GM23338 (cell line): ENCODE results near the gene PRR14L. TPM values are rescaled to one million over a fixed set of nuclear protein-coding genes. Genes with fewer than 3 reads are reported as not detected.
A peak's percentile ranks its signal among the peaks of the same experiment; 100 is the strongest.

Source experiments
- ATAC-seq: fragments of 200-7000 bp; cut with Tn5 transposase; 3 replicates; pipeline ENCODE4 v1.9.1; 2020
- DNase-seq: peaks from one replicate; pipeline ENCODE4 v3.0.0-alpha.2; 2015; ENCODE audit warnings: low spot score
- H2AFZ ChIP-seq: fragments of 200-600 bp; sonication (generic); 2 replicates; pipeline ENCODE4 v1.8.0; 2016; ENCODE audit warnings: antibody characterized with exemption, mild to moderate bottlenecking, moderate library complexity
- H3F3A ChIP-seq: fragments of 200-600 bp; sonication (generic); replicated peaks from 2 replicates; pipeline ENCODE4 v1.8.0; 2017; ENCODE audit warnings: antibody characterized with exemption, mixed run types, low read depth
- H3K27ac ChIP-seq: fragments of 200-600 bp; sonication (generic); 2 replicates; pipeline ENCODE4 v1.6.1; 2016; ENCODE audit warnings: low read depth
- H3K27me3 ChIP-seq: fragments of 200-600 bp; sonication (generic); 2 replicates; pipeline ENCODE4 v1.8.0; 2016; ENCODE audit warnings: mild to moderate bottlenecking, mixed run types, moderate library complexity; ENCODE audit not compliant: insufficient read depth
- H3K36me3 ChIP-seq: fragments of 200-600 bp; sonication (generic); 2 replicates; pipeline ENCODE4 v1.8.0; 2016; ENCODE audit warnings: mild to moderate bottlenecking; ENCODE audit not compliant: insufficient read depth
- H3K4me1 ChIP-seq: fragments of 200-600 bp; sonication (generic); 2 replicates; pipeline ENCODE4 v1.8.0; 2016; ENCODE audit warnings: mild to moderate bottlenecking, moderate library complexity; ENCODE audit not compliant: insufficient read depth
- H3K4me2 ChIP-seq: fragments of 200-600 bp; sonication (generic); 2 replicates; pipeline ENCODE4 v1.7.1; 2017; ENCODE audit warnings: mixed run types
- H3K4me3 ChIP-seq: fragments of 200-600 bp; sonication (generic); 2 replicates; pipeline ENCODE4 v1.6.1; 2016; ENCODE audit warnings: mixed run types
- H3K79me2 ChIP-seq: fragments of 200-600 bp; sonication (generic); replicated peaks from 2 replicates; pipeline ENCODE4 v1.8.0; 2017; ENCODE audit warnings: mild to moderate bottlenecking; ENCODE audit not compliant: insufficient read depth
- H3K9me2 ChIP-seq: fragments of 200-600 bp; sonication (generic); 2 replicates; pipeline ENCODE4 v1.8.0; 2017; ENCODE audit not compliant: insufficient read depth
- H4K20me1 ChIP-seq: fragments of 200-600 bp; sonication (generic); replicated peaks from 2 replicates; pipeline ENCODE4 v1.8.0; 2017; ENCODE audit warnings: mild to moderate bottlenecking; ENCODE audit not compliant: insufficient read depth
- H3K27ac Mint-ChIP-seq: 2 replicates; pipeline ENCODE4 v1.8.0; 2020; ENCODE audit warnings: inconsistent platforms, mild to moderate bottlenecking, moderate library complexity, mixed read lengths
- H3K27me3 Mint-ChIP-seq: 3 replicates; pipeline ENCODE4 v1.8.0; 2022; ENCODE audit warnings: low read depth, mild to moderate bottlenecking, moderate library complexity, mixed read lengths, inconsistent platforms; ENCODE audit not compliant: insufficient read depth, poor library complexity
- H3K36me3 Mint-ChIP-seq: 3 replicates; pipeline ENCODE4 v1.8.0; 2021; ENCODE audit warnings: low read depth, mild to moderate bottlenecking, inconsistent platforms, moderate library complexity, mixed read lengths
- H3K4me1 Mint-ChIP-seq: 3 replicates; pipeline ENCODE4 v1.8.0; 2020; ENCODE audit warnings: mild to moderate bottlenecking, inconsistent platforms, mixed read lengths
- H3K4me3 Mint-ChIP-seq: 3 replicates; pipeline ENCODE4 v1.8.0; 2021; ENCODE audit warnings: moderate library complexity, mild to moderate bottlenecking, inconsistent platforms, mixed read lengths
- H3K9me3 Mint-ChIP-seq: 3 replicates; pipeline ENCODE4 v1.8.0; 2020; ENCODE audit warnings: moderate library complexity, mild to moderate bottlenecking, inconsistent platforms, mixed read lengths
- CREB1 ChIP-seq: fragments of 250-450 bp; sonication (Bioruptor Pico); IDR thresholded peaks from 2 replicates; pipeline ENCODE4 v1.5.0; 2020; ENCODE audit warnings: low read depth, mild to moderate bottlenecking, moderate library complexity
- CTCF ChIP-seq, 2 experiments: fragments of 200-600 bp in 1 of 2; sonication (generic) in 1 of 2; conservative IDR thresholded peaks; 2 replicates each; pipeline versions ENCODE4 v1.5.1 to v1.6.1; 2016 to 2017; ENCODE audit warnings: antibody characterized with exemption in 2 of 2, low read depth in 2 of 2, mild to moderate bottlenecking in 2 of 2, moderate library complexity in 1 of 2
- EZH2 ChIP-seq: fragments of 200-600 bp; sonication (generic); IDR thresholded peaks from one replicate; pipeline ENCODE4 v1.8.0; 2017; ENCODE audit warnings: antibody characterized with exemption, mild to moderate bottlenecking, low read depth; ENCODE audit not compliant: unreplicated experiment
- EZH2phosphoT487 ChIP-seq: fragments of 200-600 bp; sonication (generic); IDR thresholded peaks from one replicate; pipeline ENCODE4 v1.8.1; 2018; ENCODE audit warnings: antibody characterized with exemption; ENCODE audit not compliant: unreplicated experiment
- JUNB ChIP-seq: IDR thresholded peaks from one replicate; pipeline ENCODE4 v1.6.1; 2016; ENCODE audit warnings: antibody characterized with exemption; ENCODE audit not compliant: unreplicated experiment
- NANOG ChIP-seq: IDR thresholded peaks from 2 replicates; pipeline ENCODE4 v1.6.1; 2016; ENCODE audit warnings: antibody characterized with exemption, borderline replicate concordance
- POLR2AphosphoS5 ChIP-seq: IDR thresholded peaks from 2 replicates; pipeline ENCODE4 v1.6.1; 2016; ENCODE audit warnings: antibody characterized with exemption, low read depth
- REST ChIP-seq: IDR thresholded peaks from one replicate; pipeline ENCODE4 v1.6.1; 2018; ENCODE audit warnings: antibody characterized with exemption; ENCODE audit not compliant: unreplicated experiment
- STAT1 ChIP-seq: IDR thresholded peaks from one replicate; pipeline ENCODE4 v1.6.1; 2016; ENCODE audit warnings: antibody characterized with exemption; ENCODE audit not compliant: unreplicated experiment
- ZNF331 ChIP-seq: fragments of 250-450 bp; sonication (Bioruptor Pico); IDR thresholded peaks from 2 replicates; pipeline ENCODE4 v1.5.0; 2020; ENCODE audit warnings: low read depth, mild to moderate bottlenecking, moderate library complexity
- polyA plus RNA-seq: library from polyadenylated mRNA; unstranded; fragments of >200 nt; fragmentation: Nextera tagmentation; extraction: Ambion mirVana; gene quantifications from 2 replicates; pipeline ENCODE4 v1.2.1, GENCODE V29; 2016
- total RNA-seq: library from RNA; depleted of rRNA; stranded (reverse); fragments of >200 nt; shearing (Covaris generic); gene quantifications from 2 replicates; pipeline ENCODE4 v1.2.3, GENCODE V29; 2014

PRR14L gene
- total and polyA plus RNA-seq, 2 experiments from 2014 or later, result 46.3 to 54.0 TPM

DNA sequence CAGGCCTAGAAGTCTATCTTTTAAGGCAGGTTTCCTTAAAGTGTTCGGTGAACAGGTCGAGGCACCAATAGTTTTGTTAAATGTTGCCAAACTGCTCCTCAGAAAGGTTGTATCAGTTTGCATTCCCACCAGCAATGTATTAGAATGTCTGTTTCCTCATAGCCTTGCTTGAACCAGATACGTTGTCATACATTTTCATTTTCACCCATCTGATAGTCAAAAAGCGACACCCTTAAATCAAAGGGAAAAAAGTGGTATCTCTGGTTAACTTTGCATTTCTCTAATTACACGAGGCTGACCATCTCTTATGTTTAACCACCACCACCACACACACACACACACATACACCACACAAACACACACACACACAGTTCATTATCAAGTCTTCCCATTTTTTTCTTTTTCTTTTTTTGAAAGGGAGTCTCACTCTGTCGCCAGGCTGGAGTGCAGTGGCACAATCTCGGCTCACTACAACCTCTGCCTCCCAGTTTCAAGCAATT is 16.3 kb downstream of the PRR14L start:
- Mint-ChIP-seq H3K4me1 (0 out of 3 replicates have a peak, but pooled peaks cover 2% of the 10 kb centered on the region), H3K27ac (peak overlapping the region; percentile 14; the same call in 1 of the 2 replicates), H3K27me3 (no peaks in the 10 kb centered on the region), H3K4me3 (no peak overlapping the region), H3K9me3 (no peaks in the 10 kb centered on the region), H3K36me3 (peaks cover 26% of the 10 kb centered on the region)
- TF ChIP-seq JUNB (no peak), ZNF331 (CRISPR knock-in tag) (no peak)
- H3K4me3 ChIP-seq, result no peak overlapping the region
- DNase-seq (no peak), ATAC-seq (no peak)
- H3K79me2 ChIP-seq, result peaks cover 93% of the 10 kb centered on the region
- no peaks in the 10 kb centered on the region; the same call in 1 of the 2 replicates for H3F3A ChIP-seq
- H4K20me1 ChIP-seq, result peaks cover 44% of the 10 kb centered on the region
- no peaks in the 10 kb centered on the region for H3K27me3 ChIP-seq
- no peak overlapping the region for H3K4me2 ChIP-seq
- H3K36me3 ChIP-seq, result peaks cover under 1% of the 10 kb centered on the region
- no peaks in the 10 kb centered on the region for H3K9me2 ChIP-seq
- H3K27ac ChIP-seq, result no peak overlapping the region
- H3K4me1 ChIP-seq, result no peaks in the 10 kb centered on the region
- H2AFZ ChIP-seq, result no peak overlapping the region

DNA sequence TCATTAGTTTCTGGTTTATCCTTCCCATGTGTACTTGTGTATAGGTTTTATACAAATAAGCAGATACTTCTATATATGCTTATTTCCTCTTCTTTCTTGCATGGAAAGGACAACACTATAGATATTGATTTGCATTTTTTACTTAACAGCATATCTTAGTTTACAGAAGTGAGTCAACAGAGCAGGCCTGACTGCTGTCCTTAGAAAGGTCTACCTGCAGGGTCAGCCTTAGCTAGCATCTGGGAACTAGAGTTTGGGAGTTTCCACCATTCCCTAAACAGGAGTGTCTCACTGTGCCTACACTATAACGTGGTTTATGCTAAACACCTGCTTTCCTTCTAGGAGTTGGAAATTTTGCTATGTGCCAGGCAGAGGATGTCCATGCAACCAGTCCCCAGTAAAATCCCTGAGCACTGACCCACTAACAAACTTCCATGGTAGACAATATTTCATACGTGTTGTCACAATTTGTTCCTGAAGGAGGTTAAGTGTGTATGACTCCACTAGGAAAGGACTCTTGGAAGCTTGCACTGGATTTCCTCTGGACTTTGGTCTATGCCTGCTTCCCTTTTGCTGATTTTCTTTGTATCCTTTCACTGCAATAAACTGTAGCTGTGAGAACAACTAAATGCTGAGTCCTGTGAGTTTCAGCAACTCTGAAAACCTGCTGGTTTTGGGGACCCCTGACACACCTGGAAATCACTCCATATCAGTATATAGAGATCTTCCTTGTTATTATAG is 17.7 kb downstream of the PRR14L start:
- H3K36me3 ChIP-seq, result no peaks in the 10 kb centered on the region; the same call in 1 of the 2 replicates
- H4K20me1 ChIP-seq, result peaks cover 36% of the 10 kb centered on the region
- H3K4me2 ChIP-seq, result no peak overlapping the region
- no peaks in the 10 kb centered on the region for H3K27me3 ChIP-seq
- H2AFZ ChIP-seq, result no peak overlapping the region
- ATAC-seq, result no peak
- H3K36me3 Mint-ChIP-seq, result peaks cover 16% of the 10 kb centered on the region
- H3K27ac Mint-ChIP-seq, result no peak overlapping the region
- H3K4me3 Mint-ChIP-seq, result no peak overlapping the region
- H3K9me2 ChIP-seq, result no peaks in the 10 kb centered on the region
- H3K9me3 Mint-ChIP-seq, result no peaks in the 10 kb centered on the region
- H3K4me1 Mint-ChIP-seq, result no peaks in the 10 kb centered on the region
- no peaks in the 10 kb centered on the region; the same call in 1 of the 2 replicates for H3F3A ChIP-seq
- H3K27me3 Mint-ChIP-seq, result no peaks in the 10 kb centered on the region
- no peaks in the 10 kb centered on the region for H3K4me1 ChIP-seq
- H3K79me2 ChIP-seq, result peaks cover 93% of the 10 kb centered on the region
- H3K4me3 ChIP-seq, result no peak overlapping the region
- DNase-seq, result no peak
- H3K27ac ChIP-seq, result peak overlapping the region; percentile 32; the same call in 1 of the 2 replicates
- TF ChIP-seq NANOG (no peak), ZNF331 (CRISPR knock-in tag) (no peak), REST (no peak), EZH2phosphoT487 (no peak), EZH2 (no peak), POLR2AphosphoS5 (no peak), CTCF (conservative IDR thresholded peaks at IDR 0.05; ENCODE audit: low read depth in 2 of 2) (no peak), JUNB (no peak), CREB1 (no peak), STAT1 (no peak)
